ENCODE results near the gene ZRANB1. TPM values are rescaled to one million over a fixed set of nuclear protein-coding genes. Genes with fewer than 3 reads are reported as not detected.
A peak's percentile ranks its signal among the peaks of the same experiment; 100 is the strongest.

ZRANB1 gene
- total RNA-seq, 4 donors from 2014 or later = 51.2 to 91.1 (median 74.6) TPM

DNA sequence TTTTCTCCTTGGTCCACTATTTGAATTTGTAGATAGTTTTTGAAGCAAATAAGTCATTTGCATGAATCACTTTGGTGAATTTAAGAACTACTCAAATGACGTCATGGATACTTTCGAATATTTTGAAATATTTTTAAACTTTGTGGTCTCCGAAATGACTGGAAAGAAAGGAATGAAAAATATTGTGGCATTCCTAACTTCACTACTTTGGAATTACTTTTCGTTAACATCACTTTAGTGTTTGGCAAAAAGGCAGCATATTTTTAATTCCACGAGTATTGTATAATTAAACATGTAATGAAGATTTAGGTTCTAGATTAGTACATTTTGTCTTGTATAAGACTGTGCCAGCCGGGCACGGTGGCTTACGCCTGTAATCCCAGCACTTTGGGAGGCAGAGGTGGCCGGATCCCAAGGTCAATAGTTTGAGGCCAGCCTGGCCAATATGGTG is 35.3 kb upstream of the ZRANB1 start:
- H3K9me3 ChIP-seq = no peaks in the 10 kb centered on the region
- in situ Hi-C loops (cut with MboI; ENCODE audit: low sequenced_read_pairs in 4 of 4) (loop anchor here in 1 of 4 donors (25.0 kb wide), 1 partner anchor 256 kb away; the partner anchor contains the start of gene CTBP2), intact Hi-C loops (cut with DNase I; ENCODE audit: low total_unique reads) (no loop called here)
- no peak for TF ChIP-seq POLR2A (IDR thresholded peaks at IDR 0.05)
- TF ChIP-seq, protein P1, sequence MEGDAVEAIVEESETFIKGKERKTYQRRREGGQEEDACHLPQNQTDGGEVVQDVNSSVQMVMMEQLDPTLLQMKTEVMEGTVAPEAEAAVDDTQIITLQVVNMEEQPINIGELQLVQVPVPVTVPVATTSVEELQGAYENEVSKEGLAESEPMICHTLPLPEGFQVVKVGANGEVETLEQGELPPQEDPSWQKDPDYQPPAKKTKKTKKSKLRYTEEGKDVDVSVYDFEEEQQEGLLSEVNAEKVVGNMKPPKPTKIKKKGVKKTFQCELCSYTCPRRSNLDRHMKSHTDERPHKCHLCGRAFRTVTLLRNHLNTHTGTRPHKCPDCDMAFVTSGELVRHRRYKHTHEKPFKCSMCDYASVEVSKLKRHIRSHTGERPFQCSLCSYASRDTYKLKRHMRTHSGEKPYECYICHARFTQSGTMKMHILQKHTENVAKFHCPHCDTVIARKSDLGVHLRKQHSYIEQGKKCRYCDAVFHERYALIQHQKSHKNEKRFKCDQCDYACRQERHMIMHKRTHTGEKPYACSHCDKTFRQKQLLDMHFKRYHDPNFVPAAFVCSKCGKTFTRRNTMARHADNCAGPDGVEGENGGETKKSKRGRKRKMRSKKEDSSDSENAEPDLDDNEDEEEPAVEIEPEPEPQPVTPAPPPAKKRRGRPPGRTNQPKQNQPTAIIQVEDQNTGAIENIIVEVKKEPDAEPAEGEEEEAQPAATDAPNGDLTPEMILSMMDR (IDR thresholded peaks at IDR 0.05 in 4 of 5, conservative IDR thresholded peaks at IDR 0.05 in 1 of 5) = no peak
- H3K27me3 ChIP-seq = no peaks in the 10 kb centered on the region
- ATAC-seq (no peak), DNase-seq (no peak)
- H3K36me3 ChIP-seq = no peaks in the 10 kb centered on the region
- no peak overlapping the region for H3K4me3 ChIP-seq
- no peak overlapping the region for H3K27ac ChIP-seq
- peaks cover 3 to 6% of the 10 kb centered on the region in 2 donors for H3K4me1 ChIP-seq

DNA sequence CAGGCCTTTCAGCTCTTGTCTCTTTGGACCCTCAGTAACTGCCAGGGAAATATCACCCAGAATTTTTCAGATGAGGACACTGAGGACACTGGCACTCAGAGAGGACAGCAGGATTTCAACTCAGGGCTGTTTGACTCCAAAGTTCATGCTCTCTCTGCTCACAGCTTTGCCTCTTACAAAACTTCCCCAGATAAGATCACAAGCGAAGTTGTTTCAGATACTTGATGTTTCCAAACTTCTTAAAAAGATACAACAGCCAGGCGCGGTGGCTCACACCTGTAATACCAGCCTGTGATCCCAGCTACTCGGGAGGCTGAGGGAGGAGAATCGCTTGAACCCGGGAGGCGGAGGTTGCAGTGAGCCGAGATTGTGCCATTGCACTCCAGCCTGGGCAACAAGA is 32.4 kb upstream of the ZRANB1 start:
- in situ Hi-C loops (cut with MboI; ENCODE audit: low sequenced_read_pairs in 4 of 4) (loop anchor here in 1 of 4 donors (25.0 kb wide), 1 partner anchor 253 kb away; the partner anchor contains the start of gene CTBP2), intact Hi-C loops (cut with DNase I; ENCODE audit: low total_unique reads) (no loop called here)
- TF ChIP-seq, protein P1 (IDR thresholded peaks at IDR 0.05 in 4 of 5, conservative IDR thresholded peaks at IDR 0.05 in 1 of 5) = no peak
- TF ChIP-seq POLR2A (IDR thresholded peaks at IDR 0.05) = no peak
- H3K27me3 ChIP-seq = no peaks in the 10 kb centered on the region
- peaks cover 17 to 23% of the 10 kb centered on the region in 2 donors for H3K4me1 ChIP-seq
- no peak for DNase-seq
- no peaks in the 10 kb centered on the region for H3K9me3 ChIP-seq
- no peaks in the 10 kb centered on the region for H3K36me3 ChIP-seq
- H3K4me3 ChIP-seq = no peak overlapping the region
- H3K27ac ChIP-seq = no peak overlapping the region
- no peak for ATAC-seq

DNA sequence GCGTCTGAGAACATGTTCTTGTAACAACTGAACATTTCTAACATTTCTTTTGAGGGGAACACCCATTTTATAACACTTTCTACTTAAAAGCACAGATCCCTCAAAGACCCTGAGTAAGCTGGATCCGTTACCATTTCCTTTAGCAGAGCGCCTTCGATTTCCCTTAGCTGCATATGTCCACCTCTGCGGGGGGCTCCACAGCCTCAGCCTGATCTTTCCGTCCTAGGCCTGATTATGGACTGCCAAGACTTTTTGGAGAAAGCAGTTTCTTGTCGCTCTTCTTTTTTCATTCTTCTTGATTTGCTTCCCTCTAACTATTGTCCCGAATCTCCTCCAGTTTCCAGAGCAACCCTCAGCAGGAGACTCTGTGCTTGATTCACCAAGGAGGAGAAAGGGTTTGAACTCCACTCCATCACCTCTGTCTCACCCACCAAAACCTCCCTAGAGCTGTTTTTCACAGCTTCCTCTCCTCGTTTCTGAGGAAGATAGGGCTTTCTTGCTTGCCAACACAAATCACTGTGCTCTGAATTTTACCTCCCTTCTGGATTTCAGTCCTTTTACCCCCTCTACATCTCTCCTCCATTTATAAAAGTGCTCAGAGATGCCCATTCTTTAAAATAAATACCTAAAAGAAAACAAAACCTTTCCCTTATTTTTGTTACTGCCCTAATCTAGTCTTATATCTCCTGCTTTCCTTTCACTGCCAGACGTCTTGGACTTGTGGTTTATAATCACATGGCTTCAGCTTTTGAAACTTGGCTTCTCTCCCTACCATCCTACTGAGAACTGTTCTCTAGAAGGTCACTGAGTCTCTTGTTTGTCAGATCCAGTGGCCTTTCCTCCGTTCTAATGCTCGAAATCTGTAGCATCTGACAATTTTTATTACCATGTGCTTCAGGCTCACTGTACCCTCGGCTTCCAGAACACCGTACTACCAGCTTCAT is 30.5 kb upstream of the ZRANB1 start:
- H3K4me1 ChIP-seq = peaks cover 27 to 29% of the 10 kb centered on the region in 2 donors
- no peaks in the 10 kb centered on the region for H3K36me3 ChIP-seq
- intact Hi-C loops (cut with DNase I; ENCODE audit: low total_unique reads) = loop anchor here (10.0 kb wide), 1 partner anchor 267 kb away; no protein-coding TSS in a partner anchor
- no peak overlapping the region for H3K4me3 ChIP-seq
- DNase-seq (peak in 1 of 2 donors; percentile 50), ATAC-seq (peak; percentile 66 to 69)
- in situ Hi-C loops (cut with MboI; ENCODE audit: low sequenced_read_pairs in 4 of 4) = loop anchor here in 2 of 4 donors (10.0 to 25.0 kb wide), 3 partner anchors 117 to 251 kb away; partner anchors contain the start of genes CTBP2 (in 1 of the 2) and EEF1AKMT2 (in 1 of the 2)
- H3K27ac ChIP-seq = peak overlapping the region; percentile 60 to 83 (median 75)
- no peaks in the 10 kb centered on the region for H3K9me3 ChIP-seq
- no peak for TF ChIP-seq POLR2A (IDR thresholded peaks at IDR 0.05)
- TF ChIP-seq, protein P1 (IDR thresholded peaks at IDR 0.05 in 4 of 5, conservative IDR thresholded peaks at IDR 0.05 in 1 of 5) = no peak
- no peaks in the 10 kb centered on the region for H3K27me3 ChIP-seq

DNA sequence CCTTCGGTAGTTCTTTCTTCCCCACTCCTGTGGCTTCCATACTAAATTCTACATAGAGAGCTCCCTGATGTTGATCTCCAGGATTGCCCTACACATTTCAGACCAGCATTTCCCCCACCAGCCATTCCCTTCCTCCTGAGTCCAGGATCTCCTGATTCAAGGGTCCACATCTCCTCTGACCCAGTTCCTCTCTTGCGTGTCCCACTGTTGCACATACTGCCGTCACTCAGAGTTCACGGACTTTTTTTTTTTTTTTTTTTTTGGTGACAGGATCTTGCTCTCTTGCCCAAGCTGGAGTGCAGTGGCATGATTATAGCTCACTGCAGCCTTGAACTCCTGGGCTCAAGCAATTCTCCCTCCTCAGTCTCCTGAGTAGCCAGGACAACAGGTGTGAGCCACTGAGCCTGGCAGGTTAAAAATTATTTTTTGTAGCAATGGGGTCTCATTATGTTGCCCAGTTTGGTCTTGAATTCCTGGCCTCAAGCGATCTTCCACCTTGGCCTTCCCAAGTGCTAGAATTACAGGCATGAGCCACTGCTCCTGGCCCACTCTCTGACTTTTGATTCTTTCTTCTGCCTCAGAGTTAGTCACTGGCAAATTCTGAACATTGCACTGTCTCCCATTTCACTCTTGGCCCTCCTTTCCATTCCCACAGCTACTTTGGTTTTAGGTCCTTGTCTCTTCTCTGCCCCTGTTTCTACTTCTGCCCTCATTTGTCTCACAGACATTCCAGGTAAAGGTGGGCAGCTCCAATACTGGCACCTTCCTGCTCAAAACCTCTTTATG is 29.6 kb upstream of the ZRANB1 start:
- peak overlapping the region; percentile 60 to 83 (median 75) for H3K27ac ChIP-seq
- no peaks in the 10 kb centered on the region for H3K27me3 ChIP-seq
- intact Hi-C loops (cut with DNase I; ENCODE audit: low total_unique reads) = loop anchor here (10.0 kb wide), 1 partner anchor 267 kb away; no protein-coding TSS in a partner anchor
- H3K36me3 ChIP-seq = no peaks in the 10 kb centered on the region
- in situ Hi-C loops (cut with MboI; ENCODE audit: low sequenced_read_pairs in 4 of 4) = loop anchor here in 2 of 4 donors (10.0 to 25.0 kb wide), 3 partner anchors 117 to 250 kb away; partner anchors contain the start of genes CTBP2 (in 1 of the 2) and EEF1AKMT2 (in 1 of the 2)
- TF ChIP-seq, protein P1 (IDR thresholded peaks at IDR 0.05 in 4 of 5, conservative IDR thresholded peaks at IDR 0.05 in 1 of 5) = no peak
- no peak for TF ChIP-seq POLR2A (IDR thresholded peaks at IDR 0.05)
- ATAC-seq = peak; percentile 61 to 75
- no peaks in the 10 kb centered on the region for H3K9me3 ChIP-seq
- no peak overlapping the region for H3K4me3 ChIP-seq
- peaks cover 27 to 29% of the 10 kb centered on the region in 2 donors for H3K4me1 ChIP-seq
- DNase-seq = peak; percentile 38 to 72
